GM21360 (cell line): ENCODE results near the gene ZCCHC3.

Source experiments
- ATAC-seq: cut with Tn5 transposase; IDR thresholded peaks from one replicate; pipeline ENCODE4 v1.9.1; 2021; ENCODE audit warnings: mild to moderate bottlenecking, moderate library complexity; ENCODE audit not compliant: unreplicated experiment

The ZCCHC3 gene

GRCh38 chr20:311609-312008 is 14.2 kb downstream of the ZCCHC3 start:
- no peak for ATAC-seq

GRCh38 chr20:312067-312466 is 14.7 kb downstream of the ZCCHC3 start:
- no peak for ATAC-seq

- ATAC-seq = no peak
These were observed 15.5 kb downstream of the ZCCHC3 start for GRCh38 chr20:312866-313265.

GRCh38 chr20:313402-313801 is 16.0 kb downstream of the ZCCHC3 start:
- no peak for ATAC-seq

- no peak for ATAC-seq
These were observed 16.6 kb downstream of the ZCCHC3 start for GRCh38 chr20:313948-314347.

GRCh38 chr20:316316-317068 is 19.1 kb downstream of the ZCCHC3 start:
- no peak for ATAC-seq

GRCh38 chr20:324177-325044 is 27.0 kb downstream of the ZCCHC3 start:
- ATAC-seq = peak; percentile 42

GRCh38 chr20:325045-325888 is 27.9 kb downstream of the ZCCHC3 start, which contains the start of gene SOX12:
SOX12 (plus strand) TSS chr20:325552; CDS start chr20:325925, 373 bp downstream.
- ATAC-seq = peak; percentile 68

- ATAC-seq = no peak
These were observed 28.7 kb downstream of the ZCCHC3 start for GRCh38 chr20:325889-326644.

- ATAC-seq = no peak
These were observed 29.3 kb downstream of the ZCCHC3 start for GRCh38 chr20:326645-327185.

- ATAC-seq = peak; percentile 19
These were observed 30.0 kb downstream of the ZCCHC3 start for GRCh38 chr20:327186-328026.

- ATAC-seq = no peak
These were observed 30.9 kb downstream of the ZCCHC3 start for GRCh38 chr20:328027-328974.

GRCh38 chr20:328975-329695 is 31.8 kb downstream of the ZCCHC3 start:
- no peak for ATAC-seq

GRCh38 chr20:329851-330232 is 32.5 kb downstream of the ZCCHC3 start:
- ATAC-seq = no peak

- no peak for ATAC-seq
These were observed 33.1 kb downstream of the ZCCHC3 start for GRCh38 chr20:330233-331149.

GRCh38 chr20:334578-334977 is 37.2 kb downstream of the ZCCHC3 start:
- no peak for ATAC-seq
